Measurements from ENCODE around the gene NUBP2. TPM values are rescaled to one million over a fixed set of nuclear protein-coding genes. Genes with fewer than 3 reads are reported as not detected.

NUBP2 gene
- total RNA-seq, 1 donor from 2014 or later: 114 TPM

GRCh38 chr16:1771188-1771863 lies 11.4 kb upstream of the NUBP2 start, which contains the start of gene NME3:
Gene NME3, minus strand, starts transcription at chr16:1771543. Its CDS starts 9 bp downstream, at chr16:1771534.
- peak; percentile 72 for DNase-seq (ENCODE audit: low read depth)

- DNase-seq (ENCODE audit: low read depth): no peak
Observed at GRCh38 chr16:1771864-1772361, 10.8 kb upstream of the NUBP2 start.

- no peak for DNase-seq (ENCODE audit: low read depth)
Observed at GRCh38 chr16:1772362-1772907, 10.3 kb upstream of the NUBP2 start, which contains the start of gene EME2. Gene EME2, plus strand, starts transcription at chr16:1772810. Its CDS starts 418 bp downstream, at chr16:1773228.

GRCh38 chr16:1772908-1773702 lies 9.7 kb upstream of the NUBP2 start, which contains the start of gene MRPS34:
Gene MRPS34, minus strand, starts transcription at chr16:1773134. Its CDS starts 15 bp downstream, at chr16:1773119.
- peak; percentile 89 for DNase-seq (ENCODE audit: low read depth)

GRCh38 chr16:1773703-1774447 lies 8.9 kb upstream of the NUBP2 start:
- DNase-seq (ENCODE audit: low read depth): peak; percentile 52

GRCh38 chr16:1774448-1774780 lies 8.3 kb upstream of the NUBP2 start:
- DNase-seq (ENCODE audit: low read depth): no peak

GRCh38 chr16:1775006-1775845 lies 7.5 kb upstream of the NUBP2 start:
- no peak for DNase-seq (ENCODE audit: low read depth)

GRCh38 chr16:1775846-1776671 lies 6.7 kb upstream of the NUBP2 start:
- no peak for DNase-seq (ENCODE audit: low read depth)

GRCh38 chr16:1776672-1776955 lies 6.1 kb upstream of the NUBP2 start:
- no peak for DNase-seq (ENCODE audit: low read depth)

GRCh38 chr16:1776991-1777374 lies 5.8 kb upstream of the NUBP2 start:
- DNase-seq (ENCODE audit: low read depth): no peak

GRCh38 chr16:1777375-1778199 lies 5.2 kb upstream of the NUBP2 start:
- DNase-seq (ENCODE audit: low read depth): no peak

GRCh38 chr16:1778200-1779179 lies 4.3 kb upstream of the NUBP2 start:
- DNase-seq (ENCODE audit: low read depth): no peak

GRCh38 chr16:1779234-1779701 lies 3.5 kb upstream of the NUBP2 start:
- DNase-seq (ENCODE audit: low read depth): no peak

GRCh38 chr16:1779741-1780676 lies 2.8 kb upstream of the NUBP2 start:
- no peak for DNase-seq (ENCODE audit: low read depth)

- no peak for DNase-seq (ENCODE audit: low read depth)
Observed at GRCh38 chr16:1780677-1781072, 2.1 kb upstream of the NUBP2 start.

GRCh38 chr16:1781254-1781653 lies 1.5 kb upstream of the NUBP2 start:
- no peak for DNase-seq (ENCODE audit: low read depth)
